H1 (cell line): ENCODE data around the gene CD300C.

Experiments
- CTCF ChIP-seq, 3 experiments: IDR thresholded peaks; 1 replicate in 2 of 3; 2 replicates in 1 of 3; pipeline versions ENCODE4 v1.5.1 to v1.6.1; 2011; ENCODE audit warnings: low read length in 3 of 3, mild to moderate bottlenecking in 3 of 3, inconsistent platforms in 2 of 3, low read depth in 1 of 3, moderate library complexity in 1 of 3; ENCODE audit not compliant: insufficient read depth in 1 of 3; ENCODE audit errors: control extremely low read depth in 1 of 3
- E2F6 ChIP-seq: IDR thresholded peaks from 2 replicates; pipeline ENCODE4 v1.6.1; 2012; ENCODE audit warnings: inconsistent platforms
- EZH2 ChIP-seq: fragments of 200-600 bp; sonication (generic); IDR thresholded peaks from 2 replicates; pipeline ENCODE4 v1.7.1; 2012; ENCODE audit warnings: low read depth, mild to moderate bottlenecking, moderate library complexity, low read length, inconsistent platforms; ENCODE audit not compliant: severe bottlenecking
- GABPA ChIP-seq: IDR thresholded peaks from 2 replicates; pipeline ENCODE4 v1.6.1; 2011; ENCODE audit warnings: mild to moderate bottlenecking, low read length, moderate library complexity, borderline replicate concordance; ENCODE audit not compliant: insufficient read depth
- JUND ChIP-seq: IDR thresholded peaks from 2 replicates; pipeline ENCODE4 v1.6.1; 2011; ENCODE audit warnings: mild to moderate bottlenecking, improper control_type of control experiment, low read length
- POLR2A ChIP-seq, 2 experiments: IDR thresholded peaks; 1 replicate in 1 of 2; 2 replicates in 1 of 2; pipeline ENCODE4 v1.6.1; 2011; ENCODE audit warnings: low read depth in 2 of 2, low read length in 2 of 2, mild to moderate bottlenecking in 2 of 2; ENCODE audit errors: control extremely low read depth in 1 of 2

GRCh38 chr17:74574489-74575142 lies 28.7 kb upstream of the CD300C start:
- no peak for TF ChIP-seq EZH2
- TF ChIP-seq JUND, result no peak
- no peak for TF ChIP-seq POLR2A (IDR thresholded peaks at IDR 0.05; ENCODE audit: control extremely low read depth in 1 of 2, low read depth in 2 of 2, low read length in 2 of 2)
- TF ChIP-seq CTCF (IDR thresholded peaks at IDR 0.05; ENCODE audit: control extremely low read depth in 1 of 3, insufficient read depth in 1 of 3, low read depth in 1 of 3, low read length in 3 of 3), result no peak
- no peak for TF ChIP-seq E2F6
- no peak for TF ChIP-seq GABPA
